ENCODE measurements around the gene AGPAT4. TPM values are rescaled to one million over a fixed set of nuclear protein-coding genes. Genes with fewer than 3 reads are reported as not detected.
"Not testable (repeated sequence)": the region's sequence is repeated elsewhere in the genome, so short reads cannot be mapped to it uniquely, and the experiment has no call there.

Gene AGPAT4
- total RNA-seq, 1 donor from 2014 or later: 24.4 TPM

- Mint-ChIP-seq H3K4me3 (no peak overlapping the region), H3K9me3 (peaks cover 5% of the 10 kb centered on the region), H3K36me3 (no peaks in the 10 kb centered on the region), H3K4me1 (ENCODE audit: unreplicated experiment) (peaks cover 3% of the 10 kb centered on the region), H3K27me3 (no peaks in the 10 kb centered on the region), H3K27ac (no peak overlapping the region)
- TF ChIP-seq CTCF (conservative IDR thresholded peaks at IDR 0.05): no peak
- DNase-seq (ENCODE audit: extremely low spot score, unreplicated experiment): no peak
Measured at GRCh38 chr6:161313940-161314509, 40.2 kb upstream of the AGPAT4 start.

- H3K36me3 Mint-ChIP-seq; H3K27me3 Mint-ChIP-seq; H3K27ac Mint-ChIP-seq; H3K4me3 Mint-ChIP-seq; H3K4me1 Mint-ChIP-seq (ENCODE audit: unreplicated experiment); DNase-seq (ENCODE audit: extremely low spot score, unreplicated experiment); H3K9me3 Mint-ChIP-seq: not testable (repeated sequence)
Measured at GRCh38 chr6:161313475-161313874, 39.6 kb upstream of the AGPAT4 start.

GRCh38 chr6:161309774-161310173 lies 35.9 kb upstream of the AGPAT4 start:
- not testable (repeated sequence) for H3K9me3 Mint-ChIP-seq; H3K27ac Mint-ChIP-seq; H3K36me3 Mint-ChIP-seq; H3K27me3 Mint-ChIP-seq; H3K4me1 Mint-ChIP-seq (ENCODE audit: unreplicated experiment); H3K4me3 Mint-ChIP-seq; DNase-seq (ENCODE audit: extremely low spot score, unreplicated experiment)

- no peak for DNase-seq (ENCODE audit: extremely low spot score, unreplicated experiment)
- H3K27me3 Mint-ChIP-seq: no peaks in the 10 kb centered on the region
- no peaks in the 10 kb centered on the region for H3K36me3 Mint-ChIP-seq
- no peak overlapping the region for H3K27ac Mint-ChIP-seq
- H3K9me3 Mint-ChIP-seq: peaks cover 4% of the 10 kb centered on the region
- no peak for TF ChIP-seq CTCF (conservative IDR thresholded peaks at IDR 0.05)
- no peak overlapping the region for H3K4me3 Mint-ChIP-seq
- H3K4me1 Mint-ChIP-seq (ENCODE audit: unreplicated experiment): no peaks in the 10 kb centered on the region
Measured at GRCh38 chr6:161308075-161308655, 34.3 kb upstream of the AGPAT4 start.

- no peaks in the 10 kb centered on the region for H3K36me3 Mint-ChIP-seq
- no peaks in the 10 kb centered on the region for H3K27me3 Mint-ChIP-seq
- H3K4me1 Mint-ChIP-seq (ENCODE audit: unreplicated experiment): no peaks in the 10 kb centered on the region
- peaks cover 4% of the 10 kb centered on the region for H3K9me3 Mint-ChIP-seq
- no peak overlapping the region for H3K4me3 Mint-ChIP-seq
- no peak overlapping the region for H3K27ac Mint-ChIP-seq
- no peak for DNase-seq (ENCODE audit: extremely low spot score, unreplicated experiment)
- no peak for TF ChIP-seq CTCF (conservative IDR thresholded peaks at IDR 0.05)
Measured at GRCh38 chr6:161305860-161306259, 32.0 kb upstream of the AGPAT4 start.

GRCh38 chr6:161303628-161304340 lies 29.9 kb upstream of the AGPAT4 start:
- no peaks in the 10 kb centered on the region for H3K4me1 Mint-ChIP-seq (ENCODE audit: unreplicated experiment)
- no peak for TF ChIP-seq CTCF (conservative IDR thresholded peaks at IDR 0.05)
- DNase-seq (ENCODE audit: extremely low spot score, unreplicated experiment): no peak
- H3K4me3 Mint-ChIP-seq: no peak overlapping the region
- H3K36me3 Mint-ChIP-seq: no peaks in the 10 kb centered on the region
- H3K9me3 Mint-ChIP-seq: peaks cover 4% of the 10 kb centered on the region
- no peak overlapping the region for H3K27ac Mint-ChIP-seq
- H3K27me3 Mint-ChIP-seq: no peaks in the 10 kb centered on the region
